ENCODE data around the gene ALG12.

The ALG12 gene

GRCh38 chr22:49866134-49866533, 52.1 kb downstream of the ALG12 start:
- Histone ChIP-seq H3K79me1 (ENCODE audit: low read length) (peaks cover 41% of the 10 kb centered on the region), H3K23ac (ENCODE audit: low read length) (no peak overlapping the region), H3K36me3 (ENCODE audit: control insufficient read depth, insufficient read depth, low read length) (peaks cover 2% of the 10 kb centered on the region), H2AK5ac (ENCODE audit: low read length) (no peak overlapping the region), H3K27ac (ENCODE audit: low read depth, low read length) (no peak overlapping the region), H2BK5ac (ENCODE audit: low read length) (no peak overlapping the region), H3K79me2 (ENCODE audit: control insufficient read depth, insufficient read depth, low read length) (peaks cover 62% of the 10 kb centered on the region), H4K5ac (ENCODE audit: low read length) (no peak overlapping the region), H4K8ac (ENCODE audit: low read depth, low read length) (no peak overlapping the region), H2BK15ac (replicated peaks; ENCODE audit: low read depth) (no peak overlapping the region), H3K4me2 (ENCODE audit: low read length) (no peak overlapping the region), H3K27me3 (ENCODE audit: insufficient read depth, low read length, poor library complexity) (no peaks in the 10 kb centered on the region), H3K4ac (ENCODE audit: low read depth, low read length) (no peak overlapping the region), H2BK120ac (ENCODE audit: low read depth, low read length) (no peak overlapping the region), H3K9ac (ENCODE audit: low read length) (no peak overlapping the region), H3K18ac (ENCODE audit: low read length) (no peak overlapping the region), H3K4me1 (ENCODE audit: control insufficient read depth, low read depth, low read length) (no peaks in the 10 kb centered on the region), H3K4me3 (ENCODE audit: low read length) (no peak overlapping the region), H3K56ac (ENCODE audit: low read length) (no peak overlapping the region)
- no CpG with 5 or more reads among the region's 2 CpGs for WGBS (ENCODE audit: extremely low coverage, insufficient coverage, low lambda C conversion rate)
- no peak for DNase-seq

DNA sequence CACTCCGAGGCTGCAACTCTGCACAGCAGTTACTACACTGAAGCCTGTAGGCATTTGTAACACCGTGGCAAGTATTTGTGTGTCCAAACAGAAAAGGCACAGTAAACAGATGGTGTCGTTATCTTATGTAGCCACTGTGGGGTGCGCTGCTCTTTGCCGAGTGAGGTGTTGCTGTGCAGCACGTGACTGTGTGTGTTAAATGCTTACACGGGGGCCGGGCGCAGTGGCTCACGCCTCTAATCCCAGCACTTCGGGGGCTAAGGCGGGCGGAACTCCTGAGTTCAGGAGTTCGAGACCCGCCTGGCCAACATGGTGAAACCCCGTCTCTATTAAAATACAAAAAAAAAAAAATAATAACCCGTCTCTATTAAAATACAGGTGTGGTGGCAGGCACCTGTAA, 53.1 kb downstream of the ALG12 start:
- no peak for DNase-seq
- H3K9ac ChIP-seq (ENCODE audit: low read length), result no peak overlapping the region
- H3K36me3 ChIP-seq (ENCODE audit: control insufficient read depth, insufficient read depth, low read length), result peaks cover 2% of the 10 kb centered on the region
- no peak overlapping the region for H3K4me3 ChIP-seq (ENCODE audit: low read length)
- H3K56ac ChIP-seq (ENCODE audit: low read length), result no peak overlapping the region
- no peaks in the 10 kb centered on the region for H3K27me3 ChIP-seq (ENCODE audit: insufficient read depth, low read length, poor library complexity)
- H4K8ac ChIP-seq (ENCODE audit: low read depth, low read length), result no peak overlapping the region
- H3K27ac ChIP-seq (ENCODE audit: low read depth, low read length), result no peak overlapping the region
- no peak overlapping the region for H2BK120ac ChIP-seq (ENCODE audit: low read depth, low read length)
- no peak overlapping the region for H3K23ac ChIP-seq (ENCODE audit: low read length)
- H2BK15ac ChIP-seq (replicated peaks; ENCODE audit: low read depth), result no peak overlapping the region
- no CpG with 5 or more reads among the region's 17 CpGs for WGBS (ENCODE audit: extremely low coverage, insufficient coverage, low lambda C conversion rate)
- peaks cover 38% of the 10 kb centered on the region for H3K79me1 ChIP-seq (ENCODE audit: low read length)
- peaks cover 60% of the 10 kb centered on the region for H3K79me2 ChIP-seq (ENCODE audit: control insufficient read depth, insufficient read depth, low read length)
- no peak overlapping the region for H3K18ac ChIP-seq (ENCODE audit: low read length)
- no peak overlapping the region for H3K4me2 ChIP-seq (ENCODE audit: low read length)
- no peak overlapping the region for H3K4ac ChIP-seq (ENCODE audit: low read depth, low read length)
- no peak overlapping the region for H2AK5ac ChIP-seq (ENCODE audit: low read length)
- no peak overlapping the region for H2BK5ac ChIP-seq (ENCODE audit: low read length)
- no peak overlapping the region for H4K5ac ChIP-seq (ENCODE audit: low read length)
- no peaks in the 10 kb centered on the region for H3K4me1 ChIP-seq (ENCODE audit: control insufficient read depth, low read depth, low read length)

DNA sequence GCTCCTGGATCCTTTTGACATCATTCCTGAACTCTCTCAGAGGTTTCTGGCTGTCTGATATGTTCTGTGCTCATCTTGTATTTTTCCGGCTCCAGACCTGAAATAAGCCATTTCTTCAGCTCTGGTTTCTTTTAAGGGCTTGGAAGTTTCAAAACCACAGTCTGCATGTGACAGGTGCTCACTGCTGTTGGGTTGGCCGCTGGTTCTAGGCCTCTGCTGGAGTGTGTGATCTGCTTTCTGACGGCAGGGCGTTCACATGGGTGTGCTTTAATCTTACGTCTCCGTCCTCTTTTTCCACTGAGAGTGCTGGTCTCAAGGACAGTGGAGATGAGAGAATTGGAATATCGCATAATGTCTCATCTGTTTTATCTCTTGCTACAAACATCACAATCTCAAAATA, 54.3 kb downstream of the ALG12 start:
- Histone ChIP-seq H2BK120ac (ENCODE audit: low read depth, low read length) (no peak overlapping the region), H3K23ac (ENCODE audit: low read length) (no peak overlapping the region), H3K18ac (ENCODE audit: low read length) (no peak overlapping the region), H3K4me2 (ENCODE audit: low read length) (no peak overlapping the region), H3K4me3 (ENCODE audit: low read length) (no peak overlapping the region), H3K4ac (ENCODE audit: low read depth, low read length) (no peak overlapping the region), H4K8ac (ENCODE audit: low read depth, low read length) (no peak overlapping the region), H2BK15ac (replicated peaks; ENCODE audit: low read depth) (no peak overlapping the region), H3K27me3 (ENCODE audit: insufficient read depth, low read length, poor library complexity) (no peaks in the 10 kb centered on the region), H2AK5ac (ENCODE audit: low read length) (no peak overlapping the region), H3K79me2 (ENCODE audit: control insufficient read depth, insufficient read depth, low read length) (peaks cover 54% of the 10 kb centered on the region), H4K5ac (ENCODE audit: low read length) (no peak overlapping the region), H3K9ac (ENCODE audit: low read length) (no peak overlapping the region), H3K56ac (ENCODE audit: low read length) (no peak overlapping the region), H3K27ac (ENCODE audit: low read depth, low read length) (no peak overlapping the region), H2BK5ac (ENCODE audit: low read length) (no peak overlapping the region), H3K4me1 (ENCODE audit: control insufficient read depth, low read depth, low read length) (no peaks in the 10 kb centered on the region), H3K36me3 (ENCODE audit: control insufficient read depth, insufficient read depth, low read length) (peaks cover 2% of the 10 kb centered on the region), H3K79me1 (ENCODE audit: low read length) (peaks cover 31% of the 10 kb centered on the region)
- no CpG with 5 or more reads among the region's 7 CpGs for WGBS (ENCODE audit: extremely low coverage, insufficient coverage, low lambda C conversion rate)
- DNase-seq, result no peak

- Histone ChIP-seq H3K4me1 (ENCODE audit: control insufficient read depth, low read depth, low read length) (no peaks in the 10 kb centered on the region), H2BK120ac (ENCODE audit: low read depth, low read length) (no peak overlapping the region), H3K4me2 (ENCODE audit: low read length) (no peak overlapping the region), H2BK15ac (replicated peaks; ENCODE audit: low read depth) (no peak overlapping the region), H3K4ac (ENCODE audit: low read depth, low read length) (no peak overlapping the region), H2AK5ac (ENCODE audit: low read length) (no peak overlapping the region), H3K27ac (ENCODE audit: low read depth, low read length) (no peak overlapping the region), H4K8ac (ENCODE audit: low read depth, low read length) (no peak overlapping the region), H3K36me3 (ENCODE audit: control insufficient read depth, insufficient read depth, low read length) (peaks cover 2% of the 10 kb centered on the region), H3K79me1 (ENCODE audit: low read length) (peaks cover 34% of the 10 kb centered on the region), H3K9ac (ENCODE audit: low read length) (no peak overlapping the region), H3K56ac (ENCODE audit: low read length) (no peak overlapping the region), H3K23ac (ENCODE audit: low read length) (no peak overlapping the region), H3K4me3 (ENCODE audit: low read length) (no peak overlapping the region), H4K5ac (ENCODE audit: low read length) (no peak overlapping the region), H2BK5ac (ENCODE audit: low read length) (no peak overlapping the region), H3K79me2 (ENCODE audit: control insufficient read depth, insufficient read depth, low read length) (peaks cover 56% of the 10 kb centered on the region), H3K18ac (ENCODE audit: low read length) (no peak overlapping the region), H3K27me3 (ENCODE audit: insufficient read depth, low read length, poor library complexity) (no peaks in the 10 kb centered on the region)
- no CpG with 5 or more reads among the region's 5 CpGs for WGBS (ENCODE audit: extremely low coverage, insufficient coverage, low lambda C conversion rate)
- no peak for DNase-seq
These were observed 55.8 kb downstream of the ALG12 start for GRCh38 chr22:49862496-49862776.

GRCh38 chr22:49861642-49862495, 56.4 kb downstream of the ALG12 start:
- Histone ChIP-seq H4K5ac (ENCODE audit: low read length) (no peak overlapping the region), H3K18ac (ENCODE audit: low read length) (no peak overlapping the region), H3K56ac (ENCODE audit: low read length) (no peak overlapping the region), H3K79me2 (ENCODE audit: control insufficient read depth, insufficient read depth, low read length) (peaks cover 57% of the 10 kb centered on the region), H3K23ac (ENCODE audit: low read length) (no peak overlapping the region), H3K79me1 (ENCODE audit: low read length) (peaks cover 37% of the 10 kb centered on the region), H3K36me3 (ENCODE audit: control insufficient read depth, insufficient read depth, low read length) (peaks cover 2% of the 10 kb centered on the region), H3K27ac (ENCODE audit: low read depth, low read length) (no peak overlapping the region), H3K4me3 (ENCODE audit: low read length) (no peak overlapping the region), H3K9ac (ENCODE audit: low read length) (no peak overlapping the region), H2BK120ac (ENCODE audit: low read depth, low read length) (no peak overlapping the region), H2AK5ac (ENCODE audit: low read length) (no peak overlapping the region), H3K4me2 (ENCODE audit: low read length) (no peak overlapping the region), H3K27me3 (ENCODE audit: insufficient read depth, low read length, poor library complexity) (no peaks in the 10 kb centered on the region), H4K8ac (ENCODE audit: low read depth, low read length) (no peak overlapping the region), H3K4ac (ENCODE audit: low read depth, low read length) (no peak overlapping the region), H2BK15ac (replicated peaks; ENCODE audit: low read depth) (no peak overlapping the region), H3K4me1 (ENCODE audit: control insufficient read depth, low read depth, low read length) (no peaks in the 10 kb centered on the region), H2BK5ac (ENCODE audit: low read length) (no peak overlapping the region)
- no peak for DNase-seq
- WGBS (ENCODE audit: extremely low coverage, insufficient coverage, low lambda C conversion rate), result no CpG with 5 or more reads among the region's 29 CpGs

DNA sequence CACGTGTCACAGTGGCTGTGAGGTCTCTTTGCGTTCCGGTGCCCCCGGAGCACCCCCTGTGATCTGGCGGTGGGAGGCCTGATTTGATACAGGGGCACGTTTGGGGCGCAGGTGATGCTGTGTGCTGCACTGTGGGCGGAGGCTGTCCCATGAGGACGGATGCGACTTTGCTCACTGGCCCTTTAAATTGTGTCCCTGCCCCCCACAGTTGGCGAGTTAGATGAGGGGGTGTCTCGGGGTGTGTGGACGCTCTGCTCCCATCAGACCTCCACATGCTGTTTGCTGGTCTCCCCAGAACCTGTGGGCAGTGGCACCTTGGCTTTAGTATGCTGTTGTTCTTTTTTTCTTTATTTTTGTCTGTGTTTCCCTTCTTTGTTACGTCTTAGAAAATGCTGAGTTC, 59.4 kb downstream of the ALG12 start:
- H3K79me2 ChIP-seq (ENCODE audit: control insufficient read depth, insufficient read depth, low read length), result peaks cover 63% of the 10 kb centered on the region
- H3K27ac ChIP-seq (ENCODE audit: low read depth, low read length), result no peak overlapping the region
- H3K4ac ChIP-seq (ENCODE audit: low read depth, low read length), result no peak overlapping the region
- H3K23ac ChIP-seq (ENCODE audit: low read length), result no peak overlapping the region
- peaks cover 43% of the 10 kb centered on the region for H3K79me1 ChIP-seq (ENCODE audit: low read length)
- H2BK5ac ChIP-seq (ENCODE audit: low read length), result no peak overlapping the region
- H3K4me1 ChIP-seq (ENCODE audit: control insufficient read depth, low read depth, low read length), result peaks cover 10% of the 10 kb centered on the region
- no CpG with 5 or more reads among the region's 14 CpGs for WGBS (ENCODE audit: extremely low coverage, insufficient coverage, low lambda C conversion rate)
- no peaks in the 10 kb centered on the region for H3K36me3 ChIP-seq (ENCODE audit: control insufficient read depth, insufficient read depth, low read length)
- no peak overlapping the region for H3K9ac ChIP-seq (ENCODE audit: low read length)
- no peak for DNase-seq
- no peak overlapping the region for H3K4me3 ChIP-seq (ENCODE audit: low read length)
- no peaks in the 10 kb centered on the region for H3K27me3 ChIP-seq (ENCODE audit: insufficient read depth, low read length, poor library complexity)
- no peak overlapping the region for H3K18ac ChIP-seq (ENCODE audit: low read length)
- no peak overlapping the region for H2BK15ac ChIP-seq (replicated peaks; ENCODE audit: low read depth)
- no peak overlapping the region for H4K8ac ChIP-seq (ENCODE audit: low read depth, low read length)
- H2AK5ac ChIP-seq (ENCODE audit: low read length), result no peak overlapping the region
- no peak overlapping the region for H4K5ac ChIP-seq (ENCODE audit: low read length)
- H3K4me2 ChIP-seq (ENCODE audit: low read length), result no peak overlapping the region
- H3K56ac ChIP-seq (ENCODE audit: low read length), result no peak overlapping the region
- no peak overlapping the region for H2BK120ac ChIP-seq (ENCODE audit: low read depth, low read length)
